ENCODE measurements around the gene ZNF74.
"Not testable (repeated sequence)": the region's sequence is repeated elsewhere in the genome, so short reads cannot be mapped to it uniquely, and the experiment has no call there.

The ZNF74 gene

DNA sequence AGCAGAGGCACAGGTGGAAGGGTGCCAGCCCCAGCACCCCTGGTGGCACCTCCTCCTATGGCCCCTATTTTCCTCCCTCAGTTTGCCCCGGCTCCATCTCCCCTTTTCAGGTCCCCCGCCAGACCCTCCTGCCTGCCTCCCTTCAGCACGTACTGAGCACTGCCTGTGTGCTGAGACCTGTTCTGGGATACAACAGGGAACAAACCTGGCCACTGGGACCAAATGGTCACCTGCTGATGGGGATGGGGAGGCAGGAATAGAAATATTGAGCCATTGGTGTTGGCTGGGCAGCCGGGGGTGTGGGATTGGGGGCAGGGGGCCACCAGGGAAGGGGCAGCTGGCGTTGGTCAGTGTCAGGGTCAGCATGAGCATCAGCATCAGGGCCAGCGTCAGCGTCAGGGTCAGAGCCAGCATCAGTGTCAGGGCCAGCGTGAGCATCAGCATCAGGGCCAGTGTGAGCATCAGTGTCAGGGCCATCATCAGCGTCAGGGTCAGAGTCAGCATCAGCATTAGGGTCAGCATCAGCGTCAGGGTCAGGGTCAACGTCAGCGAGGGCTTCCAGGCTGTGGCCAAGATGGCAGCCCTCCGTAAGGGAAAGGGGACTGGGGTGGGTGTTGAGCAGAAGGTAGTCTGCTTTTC is 7.5 kb downstream of the ZNF74 start:
- DNase-seq, result no peak

DNA sequence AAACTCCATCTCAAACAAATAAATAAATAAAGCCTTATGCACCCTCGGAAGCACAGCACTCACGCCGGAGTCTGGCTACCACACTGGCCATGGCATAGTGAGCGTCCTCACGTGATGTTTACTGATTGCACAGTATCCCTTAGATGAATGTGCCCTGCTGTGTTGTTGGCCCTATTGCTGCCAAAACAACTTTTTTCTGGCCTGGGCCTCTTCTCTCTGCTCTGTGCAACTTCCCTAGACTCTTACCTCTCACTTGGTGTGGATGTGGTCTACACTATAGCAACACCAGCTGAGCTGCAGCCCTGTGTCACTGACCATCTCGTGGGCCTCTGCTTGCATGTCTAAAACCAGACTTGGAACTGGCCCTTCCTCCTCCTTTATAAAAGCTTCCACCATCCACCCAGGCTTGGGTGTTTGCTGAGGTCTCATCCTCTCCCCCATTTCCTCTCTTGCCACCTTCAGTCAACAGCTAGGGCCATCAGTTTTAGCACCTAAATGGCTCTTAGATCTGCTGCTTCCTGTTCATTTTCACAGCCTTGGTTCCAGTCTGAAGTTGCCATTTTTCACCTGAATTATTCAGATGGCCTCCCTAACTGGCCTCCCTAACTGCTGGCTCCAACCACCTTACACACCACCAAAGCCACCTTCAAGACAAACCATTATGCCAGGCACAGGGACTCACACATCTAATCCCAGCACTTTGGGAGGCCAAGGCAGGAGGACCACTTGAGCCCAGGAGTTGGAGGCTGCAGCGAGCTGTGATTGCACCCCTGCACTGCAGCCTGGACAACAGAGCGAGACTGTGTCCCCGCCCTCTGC is 9.2 kb downstream of the ZNF74 start:
- no peak for DNase-seq

- no peak for DNase-seq
These were observed 9.8 kb downstream of the ZNF74 start for GRCh38 chr22:20403779-20404140.

GRCh38 chr22:20404881-20405280 is 10.9 kb downstream of the ZNF74 start:
- DNase-seq, result no peak

GRCh38 chr22:20405291-20405930 is 11.5 kb downstream of the ZNF74 start:
- no peak for DNase-seq

DNA sequence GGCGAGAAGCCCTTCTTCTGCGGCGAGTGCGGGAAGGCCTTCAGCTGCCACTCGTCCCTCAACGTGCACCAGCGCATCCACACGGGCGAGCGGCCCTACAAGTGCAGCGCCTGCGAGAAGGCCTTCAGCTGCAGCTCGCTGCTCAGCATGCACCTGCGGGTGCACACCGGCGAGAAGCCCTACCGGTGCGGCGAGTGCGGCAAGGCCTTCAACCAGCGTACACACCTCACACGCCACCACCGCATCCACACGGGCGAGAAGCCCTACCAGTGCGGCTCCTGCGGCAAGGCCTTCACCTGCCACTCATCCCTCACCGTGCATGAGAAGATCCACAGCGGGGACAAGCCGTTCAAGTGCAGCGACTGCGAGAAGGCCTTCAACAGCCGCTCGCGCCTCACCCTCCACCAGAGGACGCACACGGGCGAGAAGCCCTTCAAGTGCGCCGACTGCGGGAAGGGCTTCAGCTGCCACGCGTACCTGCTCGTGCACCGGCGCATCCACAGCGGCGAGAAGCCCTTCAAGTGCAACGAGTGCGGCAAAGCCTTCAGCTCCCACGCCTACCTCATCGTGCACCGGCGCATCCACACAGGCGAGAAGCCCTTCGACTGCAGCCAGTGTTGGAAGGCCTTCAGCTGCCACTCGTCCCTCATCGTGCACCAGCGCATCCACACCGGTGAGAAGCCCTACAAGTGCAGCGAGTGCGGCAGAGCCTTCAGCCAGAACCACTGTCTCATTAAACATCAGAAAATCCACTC is 12.2 kb downstream of the ZNF74 start:
- no peak for DNase-seq

DNA sequence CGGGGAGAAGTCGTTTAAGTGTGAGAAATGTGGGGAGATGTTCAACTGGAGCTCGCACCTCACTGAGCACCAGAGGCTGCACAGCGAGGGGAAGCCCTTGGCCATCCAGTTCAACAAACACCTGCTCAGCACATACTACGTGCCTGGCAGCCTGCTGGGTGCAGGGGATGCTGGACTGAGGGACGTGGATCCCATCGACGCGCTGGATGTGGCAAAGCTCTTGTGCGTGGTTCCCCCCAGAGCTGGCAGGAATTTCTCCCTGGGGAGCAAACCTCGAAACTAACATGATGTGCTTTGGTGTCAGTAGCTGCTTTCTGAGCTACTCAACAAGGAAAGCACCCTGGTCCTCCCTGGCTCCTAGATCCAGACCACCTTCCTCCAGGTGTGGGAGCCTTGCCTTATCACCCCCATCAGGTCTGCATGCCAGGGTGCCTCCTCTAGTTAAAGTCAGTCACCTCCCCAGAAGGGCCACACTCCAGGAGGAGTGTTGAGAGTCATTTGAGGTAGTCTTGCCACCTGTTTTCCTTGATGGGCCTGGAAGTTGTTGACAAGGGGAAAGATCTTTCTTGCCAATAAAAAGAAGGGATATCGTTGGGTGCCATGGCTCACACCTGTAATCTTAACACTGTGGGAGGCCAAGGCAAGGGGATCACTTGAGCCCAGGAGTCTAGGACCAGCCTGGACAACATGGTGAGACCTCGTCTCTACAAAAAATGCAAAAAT is 12.9 kb downstream of the ZNF74 start:
- no peak for DNase-seq

GRCh38 chr22:20407829-20408228 is 13.9 kb downstream of the ZNF74 start:
- DNase-seq, result no peak

GRCh38 chr22:20408891-20409290 is 14.9 kb downstream of the ZNF74 start:
- no peak for DNase-seq

- not testable (repeated sequence) for DNase-seq
These were observed 15.4 kb downstream of the ZNF74 start for GRCh38 chr22:20409385-20409784.

DNA sequence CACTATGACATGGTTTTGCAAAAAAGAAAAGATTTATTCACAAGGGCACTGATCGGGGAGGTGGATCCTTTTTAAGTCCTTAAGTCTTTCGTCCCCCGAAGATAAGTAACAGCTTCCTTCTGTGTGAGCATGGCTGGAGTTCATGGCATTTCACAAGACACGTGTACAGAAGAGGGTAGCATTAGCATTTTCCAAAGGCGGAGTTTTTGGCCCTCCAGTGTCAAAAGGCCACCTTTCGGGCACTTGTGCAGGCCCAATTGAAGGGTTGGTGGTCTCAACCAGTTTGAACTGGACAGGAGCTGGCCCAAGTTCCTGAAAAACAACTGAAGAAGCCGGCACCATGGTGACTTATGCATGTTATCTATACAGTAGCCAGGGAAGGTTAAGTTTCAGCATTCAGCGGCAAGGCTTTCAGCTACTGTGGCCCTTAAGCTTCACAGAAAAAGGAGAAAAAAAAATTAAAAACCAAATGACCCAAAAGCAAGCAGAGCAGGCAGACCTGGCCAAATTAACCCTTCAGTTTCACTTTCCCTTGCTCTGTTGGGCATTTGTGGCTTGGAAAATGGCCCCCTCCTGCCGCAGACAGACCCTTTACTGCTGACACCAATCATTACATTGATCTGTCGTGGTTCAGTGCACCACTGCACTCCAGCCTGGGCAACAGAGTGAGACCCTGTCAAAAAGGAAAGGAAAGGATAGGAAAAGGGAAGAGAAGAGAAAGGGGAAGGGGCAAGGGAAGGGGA is 18.7 kb downstream of the ZNF74 start:
- DNase-seq, result no peak

DNA sequence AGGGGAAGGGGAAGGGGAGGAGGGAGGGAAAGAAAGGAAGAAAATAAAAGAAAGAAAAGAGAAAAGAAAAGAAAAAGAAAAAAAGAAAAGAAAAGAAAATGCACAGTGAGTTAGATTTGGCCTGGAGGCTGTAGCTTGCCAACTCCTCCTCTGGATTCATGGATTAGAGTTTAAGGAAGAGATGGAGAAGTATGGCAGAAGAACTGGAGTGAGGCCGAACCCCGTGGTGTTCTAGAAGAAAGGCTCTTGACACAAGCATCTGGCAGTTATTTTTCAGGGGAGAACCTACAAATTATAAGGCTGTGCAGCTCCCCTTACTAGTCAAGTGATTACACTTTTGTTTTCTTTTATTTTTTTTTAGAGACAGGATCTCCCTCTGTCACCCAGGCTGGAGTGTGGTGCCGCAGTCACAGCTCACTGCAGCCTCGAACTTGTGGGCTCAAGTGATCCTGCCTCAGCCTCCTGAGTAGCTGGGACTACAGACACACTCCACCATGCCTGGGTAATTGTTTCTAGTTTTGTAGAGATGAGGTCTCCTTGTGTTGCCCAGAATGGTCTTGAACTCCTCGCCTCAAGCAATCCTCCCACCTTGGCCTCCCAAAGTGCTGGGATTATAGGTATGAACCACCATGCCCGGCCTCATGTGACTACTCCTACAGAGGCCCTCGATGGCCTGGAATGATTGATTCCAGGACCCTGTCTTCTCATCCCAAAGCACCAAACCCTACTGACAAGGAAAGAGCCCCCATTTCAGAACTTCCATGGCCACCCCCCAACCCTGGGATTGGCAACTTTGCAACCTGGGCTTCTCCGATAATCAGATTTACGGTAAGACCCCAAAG is 19.5 kb downstream of the ZNF74 start:
- no peak for DNase-seq

DNA sequence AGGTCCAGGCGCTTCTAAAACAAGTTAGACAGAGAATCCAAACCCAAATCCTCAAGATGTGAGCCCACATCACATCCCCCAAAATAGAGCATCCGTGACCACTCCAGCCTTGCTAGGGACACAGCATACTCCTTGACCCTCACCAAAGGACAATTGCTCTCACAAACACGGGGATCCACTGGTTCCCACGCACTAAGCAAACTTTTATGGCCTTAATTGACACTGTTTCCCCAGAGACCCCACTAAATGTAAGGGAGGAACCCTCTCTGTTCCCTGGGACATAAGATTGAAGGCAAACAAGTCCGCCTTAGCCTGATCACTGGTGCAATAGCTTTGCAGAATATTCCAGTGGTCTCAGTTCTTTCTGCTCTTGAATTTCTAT is 20.1 kb downstream of the ZNF74 start:
- DNase-seq, result no peak

GRCh38 chr22:20414450-20414849 is 20.5 kb downstream of the ZNF74 start:
- no peak for DNase-seq

GRCh38 chr22:20415241-20415640 is 21.3 kb downstream of the ZNF74 start:
- not testable (repeated sequence) for DNase-seq

GRCh38 chr22:20415699-20416098 is 21.7 kb downstream of the ZNF74 start:
- not testable (repeated sequence) for DNase-seq

- DNase-seq, result no peak
These were observed 24.3 kb downstream of the ZNF74 start for GRCh38 chr22:20418211-20418788.

DNA sequence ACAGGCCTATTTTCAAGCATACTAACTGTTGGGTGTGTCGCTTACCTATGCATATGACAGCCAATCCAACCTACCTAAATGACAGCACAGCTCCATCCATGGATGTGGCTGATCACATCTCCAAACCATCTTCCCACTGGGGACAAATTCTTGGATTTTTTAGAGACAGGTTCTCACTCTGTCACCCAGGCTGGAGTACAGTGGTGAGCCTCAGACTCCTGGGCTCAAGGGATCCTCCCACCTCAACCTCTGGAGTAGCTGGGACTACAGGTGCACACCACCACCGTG is 25.7 kb downstream of the ZNF74 start:
- no peak for DNase-seq

DNA sequence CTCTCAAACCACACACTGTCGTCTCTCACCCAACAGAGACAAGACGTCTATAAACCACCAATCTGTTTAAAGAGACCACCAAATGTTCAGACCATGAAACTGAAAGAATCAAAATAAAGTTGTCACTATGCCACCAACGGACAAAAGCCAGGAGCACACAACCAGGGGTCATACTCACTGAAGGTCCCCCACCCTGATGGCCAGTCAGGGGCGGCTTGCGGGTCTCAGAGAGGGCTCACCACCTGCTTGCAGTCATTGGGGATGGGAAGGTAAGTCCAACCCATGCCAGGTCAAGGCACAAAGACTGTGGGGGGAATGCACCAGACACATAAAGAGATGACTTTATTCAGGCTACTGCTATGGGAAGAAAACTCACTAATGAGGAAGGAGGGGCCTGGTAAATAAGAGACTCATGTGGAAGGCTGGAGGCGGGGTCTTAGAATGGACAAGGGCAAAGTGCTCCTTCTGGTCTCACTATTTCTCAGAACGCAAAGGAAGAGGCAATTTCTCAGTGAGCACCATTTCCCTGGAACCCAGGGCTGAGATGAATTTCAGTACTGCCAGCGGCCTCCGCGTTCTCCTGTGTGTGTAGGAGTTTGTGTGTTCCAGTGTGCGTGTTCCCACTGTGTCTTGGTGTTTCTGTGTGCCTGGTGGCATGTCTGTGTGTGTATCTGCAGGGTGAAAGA is 26.3 kb downstream of the ZNF74 start:
- no peak for DNase-seq

DNA sequence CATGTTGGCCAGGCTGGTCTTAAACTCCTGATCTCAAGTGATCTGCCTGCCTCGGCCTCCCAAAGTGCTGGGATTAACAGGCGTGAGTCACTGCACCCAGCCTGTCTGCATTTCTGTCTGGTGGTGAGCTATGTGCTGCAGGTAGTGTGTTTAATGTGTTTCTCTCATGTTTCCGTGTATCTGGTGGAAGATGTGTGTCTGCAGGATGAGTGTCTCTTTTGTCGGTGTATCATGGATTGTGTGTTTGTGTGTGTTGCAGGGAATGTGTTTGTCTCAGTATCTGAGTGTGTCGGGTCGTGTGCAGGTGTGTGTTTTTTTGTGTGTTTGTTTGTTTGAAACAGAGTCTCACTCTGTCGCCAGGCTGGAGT is 27.5 kb downstream of the ZNF74 start:
- no peak for DNase-seq
